Measurements from ENCODE around the gene KBTBD7. TPM values are rescaled to one million over a fixed set of nuclear protein-coding genes. Genes with fewer than 3 reads are reported as not detected.

The KBTBD7 gene
- total and polyA plus RNA-seq, 2 of the 13 experiments (the other 11 are each of a cell fraction or from before 2014, with no cell fraction given), result 3.6 to 9.0 TPM

GRCh38 chr13:41193919-41194824 is at the start of gene KBTBD7 (continued):
- TF ChIP-seq ZNF713 (CRISPR knock-in tag; IDR thresholded peaks at IDR 0.05), result no peak
- no peak; the same call in 1 of the 2 replicates for TF ChIP-seq FOXO1 (CRISPR knock-in tag; IDR thresholded peaks at IDR 0.05)
- no peak for TF ChIP-seq KLF13 (CRISPR knock-in tag; IDR thresholded peaks at IDR 0.05)
- TF ChIP-seq KIAA2018 (CRISPR knock-in tag; IDR thresholded peaks at IDR 0.05; ENCODE audit: borderline replicate concordance), result no peak
- TF ChIP-seq ATF4 (CRISPR knock-in tag; IDR thresholded peaks at IDR 0.05), result peak in 1 of 2 experiments; percentile 87; a peak in 2 of 4 replicates
- peak; percentile 76; the same call in 1 of the 2 replicates for TF ChIP-seq MYC (CRISPR knock-in tag; IDR thresholded peaks at IDR 0.05; ENCODE audit: borderline replicate concordance)
- peak; percentile 40; the same call in 1 of the 2 replicates for TF ChIP-seq ZNF281 (CRISPR knock-in tag; IDR thresholded peaks at IDR 0.05; ENCODE audit: borderline replicate concordance)
- TF ChIP-seq MTF1 (CRISPR knock-in tag; IDR thresholded peaks at IDR 0.05), result no peak
- peak; percentile 58; the same call in 1 of the 3 replicates for TF ChIP-seq MXI1 (IDR thresholded peaks at IDR 0.05; ENCODE audit: borderline replicate concordance, low read depth, low read length)
- TF ChIP-seq CHD4 (IDR thresholded peaks at IDR 0.05; ENCODE audit: borderline replicate concordance, low read length), result no peak
- 0 out of 2 replicates have a peak, but pooled peaks have one; percentile 78 for TF ChIP-seq ZNF710 (CRISPR knock-in tag; IDR thresholded peaks at IDR 0.05; ENCODE audit: borderline replicate concordance)
- peak; percentile 77; the same call in 1 of the 2 replicates for TF ChIP-seq ZNF616 (CRISPR knock-in tag; IDR thresholded peaks at IDR 0.05; ENCODE audit: low read depth)
